PC-3 (cell line): ENCODE results near the gene TMEM44. TPM values are rescaled to one million over a fixed set of nuclear protein-coding genes. Genes with fewer than 3 reads are reported as not detected.
"Not testable (repeated sequence)": the region's sequence is repeated elsewhere in the genome, so short reads cannot be mapped to it uniquely, and the experiment has no call there.

Source experiments
- ATAC-seq: fragments of 200-7000 bp; cut with Tn5 transposase; 2 replicates; pipeline ENCODE4 v1.9.1; 2020; ENCODE audit warnings: mild to moderate bottlenecking, moderate library complexity
- BruUV-seq: library from RNA; stranded (reverse); fragments of 400-500 nt; replicated peaks from 2 replicates; lab custom pipeline; 2021; lab: Mats Ljungman, UMichigan
- CTCF ChIA-PET: fragments of 300-600 bp; sonication (Branson Sonifier 250); formaldehyde crosslinking; loops from one replicate; lab custom pipeline; 2022; ENCODE audit warnings: antibody characterized with exemption; lab: Charles Lee
- POLR2A ChIA-PET: fragments of 300-600 bp; sonication (Branson Sonifier 250); formaldehyde crosslinking; loops from one replicate; lab custom pipeline; 2022; ENCODE audit warnings: antibody characterized with exemption; ENCODE audit not compliant: unreplicated experiment; lab: Charles Lee
- DNase-seq: peaks from one replicate; pipeline ENCODE4 v3.0.0-alpha.2; 2015
- H2AFZ ChIP-seq: fragments of 300-600 bp; sonication (generic); 2 replicates; pipeline ENCODE4 v1.6.0; 2016; ENCODE audit warnings: antibody characterized with exemption, low read length
- H3F3A ChIP-seq: fragments of 300-600 bp; sonication (generic); one replicate; pipeline ENCODE4 v1.6.0; 2017; ENCODE audit warnings: antibody characterized with exemption, low read length, control low read depth, mild to moderate bottlenecking; ENCODE audit not compliant: unreplicated experiment
- H3K27ac ChIP-seq: fragments of 300-600 bp; sonication (generic); 2 replicates; pipeline ENCODE4 v1.5.1; 2016; ENCODE audit warnings: mild to moderate bottlenecking, low read length
- H3K27me3 ChIP-seq: fragments of 300-600 bp; sonication (generic); 2 replicates; pipeline ENCODE4 v1.6.1; 2016; ENCODE audit warnings: low read length, mixed read lengths
- H3K36me3 ChIP-seq: fragments of 300-600 bp; sonication (generic); 2 replicates; pipeline ENCODE4 v1.6.1; 2016; ENCODE audit warnings: low read depth, mixed run types, low read length, mixed read lengths
- H3K4me1 ChIP-seq: fragments of 300-600 bp; sonication (generic); 2 replicates; pipeline ENCODE4 v1.5.1; 2016; ENCODE audit warnings: low read length; ENCODE audit not compliant: insufficient read depth
- H3K4me2 ChIP-seq: fragments of 300-600 bp; sonication (generic); 2 replicates; pipeline ENCODE4 v1.6.0; 2016; ENCODE audit warnings: low read length
- H3K4me3 ChIP-seq: fragments of 300-600 bp; sonication (generic); 2 replicates; pipeline ENCODE4 v1.5.1; 2016; ENCODE audit warnings: mild to moderate bottlenecking, low read length, mixed read lengths
- H3K79me2 ChIP-seq: fragments of 300-600 bp; sonication (generic); 2 replicates; pipeline ENCODE4 v1.6.1; 2017; ENCODE audit warnings: low read length, mixed read lengths
- H3K9ac ChIP-seq: fragments of 300-600 bp; sonication (generic); 2 replicates; pipeline ENCODE4 v1.6.0; 2016; ENCODE audit warnings: mild to moderate bottlenecking, low read length
- H3K9me2 ChIP-seq: fragments of 300-600 bp; sonication (generic); replicated peaks from 2 replicates; pipeline ENCODE4 v1.6.1; 2016; ENCODE audit warnings: mixed run types, low read length, mixed read lengths
- H3K9me3 ChIP-seq: fragments of 300-600 bp; sonication (generic); 2 replicates; pipeline ENCODE4 v1.6.1; 2016; ENCODE audit warnings: low read length, mixed read lengths
- H4K20me1 ChIP-seq: fragments of 300-600 bp; sonication (generic); 2 replicates; pipeline ENCODE4 v1.6.1; 2016; ENCODE audit warnings: low read length, mixed read lengths
- EZH2 ChIP-seq: fragments of 300-600 bp; sonication (generic); IDR thresholded peaks from one replicate; pipeline ENCODE4 v1.6.1; 2017; ENCODE audit warnings: antibody characterized with exemption, mild to moderate bottlenecking, low read length; ENCODE audit not compliant: unreplicated experiment
- EZH2phosphoT487 ChIP-seq: fragments of 300-600 bp; sonication (generic); IDR thresholded peaks from 2 replicates; pipeline ENCODE4 v1.6.1; 2018; ENCODE audit warnings: mild to moderate bottlenecking, antibody characterized with exemption, low read length, borderline replicate concordance
- intact Hi-C: fragments of 100-400 bp; cut with micrococcal nuclease; formaldehyde crosslinking; loops from 2 replicates; pipeline ENCODE4 v1.9.0; 2023
- total RNA-seq: library from RNA; depleted of rRNA; stranded (reverse); fragments of >200 nt; gene quantifications from 2 replicates; pipeline ENCODE4 v1.2.3, GENCODE V29; 2014
- TF ChIP-seq, protein P1 (sequence below): fragments of 300-600 bp; sonication (generic); conservative IDR thresholded peaks from 2 replicates; pipeline ENCODE4 v1.5.1; 2017; ENCODE audit warnings: antibody characterized with exemption, low read depth, mild to moderate bottlenecking, low read length

TMEM44 gene
- total RNA-seq, 1 experiment from 2014 or later, result 16.6 TPM

DNA sequence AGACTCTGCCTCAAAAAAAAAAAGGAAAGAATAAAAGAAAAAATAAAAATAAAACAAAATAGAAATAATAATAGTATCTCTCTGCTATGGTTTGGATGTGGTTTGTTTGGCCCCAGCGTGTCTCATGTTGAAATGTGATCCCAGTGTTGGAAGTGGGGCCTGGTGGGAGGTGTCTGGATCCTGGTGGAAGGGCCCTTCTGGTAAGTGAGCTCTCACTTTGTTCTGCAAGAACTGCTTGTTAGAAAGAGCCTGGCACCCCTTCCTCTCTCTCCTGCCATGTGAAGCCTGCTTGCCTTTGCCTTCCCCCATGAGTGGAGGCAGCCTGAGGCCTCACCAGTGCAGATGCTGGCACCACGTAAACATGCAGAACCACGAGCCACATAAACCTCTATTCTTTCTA is 26.3 kb downstream of the TMEM44 start:
- no peaks in the 10 kb centered on the region for H3K9me2 ChIP-seq
- no peaks in the 10 kb centered on the region for H3K9me3 ChIP-seq
- no peaks in the 10 kb centered on the region for H4K20me1 ChIP-seq
- ATAC-seq (no peak), DNase-seq (no peak)
- H3K4me3 ChIP-seq, result no peak overlapping the region
- ChIA-PET CTCF (no interaction called here), POLR2A (no interaction called here)
- TF ChIP-seq, protein P1, sequence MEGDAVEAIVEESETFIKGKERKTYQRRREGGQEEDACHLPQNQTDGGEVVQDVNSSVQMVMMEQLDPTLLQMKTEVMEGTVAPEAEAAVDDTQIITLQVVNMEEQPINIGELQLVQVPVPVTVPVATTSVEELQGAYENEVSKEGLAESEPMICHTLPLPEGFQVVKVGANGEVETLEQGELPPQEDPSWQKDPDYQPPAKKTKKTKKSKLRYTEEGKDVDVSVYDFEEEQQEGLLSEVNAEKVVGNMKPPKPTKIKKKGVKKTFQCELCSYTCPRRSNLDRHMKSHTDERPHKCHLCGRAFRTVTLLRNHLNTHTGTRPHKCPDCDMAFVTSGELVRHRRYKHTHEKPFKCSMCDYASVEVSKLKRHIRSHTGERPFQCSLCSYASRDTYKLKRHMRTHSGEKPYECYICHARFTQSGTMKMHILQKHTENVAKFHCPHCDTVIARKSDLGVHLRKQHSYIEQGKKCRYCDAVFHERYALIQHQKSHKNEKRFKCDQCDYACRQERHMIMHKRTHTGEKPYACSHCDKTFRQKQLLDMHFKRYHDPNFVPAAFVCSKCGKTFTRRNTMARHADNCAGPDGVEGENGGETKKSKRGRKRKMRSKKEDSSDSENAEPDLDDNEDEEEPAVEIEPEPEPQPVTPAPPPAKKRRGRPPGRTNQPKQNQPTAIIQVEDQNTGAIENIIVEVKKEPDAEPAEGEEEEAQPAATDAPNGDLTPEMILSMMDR, result no peak
- TF ChIP-seq EZH2 (no peak), EZH2phosphoT487 (no peak)
- no peaks in the 10 kb centered on the region for H3K4me1 ChIP-seq
- intact Hi-C loops, result no loop called here
- H3F3A ChIP-seq, result no peaks in the 10 kb centered on the region
- H3K27ac ChIP-seq, result no peak overlapping the region
- H2AFZ ChIP-seq, result no peak overlapping the region
- H3K27me3 ChIP-seq, result no peaks in the 10 kb centered on the region
- no TSS peak for BruUV-seq
- no peak overlapping the region for H3K9ac ChIP-seq
- no peak overlapping the region for H3K4me2 ChIP-seq
- no peaks in the 10 kb centered on the region for H3K79me2 ChIP-seq
- no peaks in the 10 kb centered on the region for H3K36me3 ChIP-seq

DNA sequence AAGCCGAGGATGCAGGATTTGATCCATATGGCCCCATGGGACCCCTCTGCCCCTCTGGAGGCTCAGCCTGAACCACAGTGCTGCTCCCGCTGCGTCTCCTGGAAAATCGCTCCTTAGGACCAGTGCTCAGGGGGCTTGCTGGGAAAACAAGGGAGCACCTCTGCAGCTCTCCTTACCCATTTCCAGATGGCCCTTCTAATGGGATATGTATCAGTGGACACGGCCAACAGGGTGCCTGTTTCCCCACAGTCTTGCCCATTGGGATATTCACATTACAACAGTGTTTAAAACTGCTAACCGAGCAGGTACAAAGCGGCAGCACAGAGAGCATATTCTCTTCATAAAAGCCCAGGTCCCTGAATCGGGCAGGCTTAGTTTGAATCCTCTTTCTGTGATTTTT is 27.1 kb downstream of the TMEM44 start:
- H2AFZ ChIP-seq, result no peak overlapping the region
- intact Hi-C loops, result no loop called here
- no peak for TF ChIP-seq EZH2phosphoT487
- TF ChIP-seq, protein P1, result no peak
- TF ChIP-seq EZH2, result no peak
- BruUV-seq, result no TSS peak
- POLR2A ChIA-PET, result no interaction called here
- DNase-seq, result no peak
- no peaks in the 10 kb centered on the region for H3K79me2 ChIP-seq
- no peaks in the 10 kb centered on the region for H3K4me1 ChIP-seq
- CTCF ChIA-PET, result no interaction called here
- no peak for ATAC-seq
- H3K27me3 ChIP-seq, result no peaks in the 10 kb centered on the region
- no peaks in the 10 kb centered on the region for H3K9me2 ChIP-seq
- H3K9ac ChIP-seq, result no peak overlapping the region
- no peaks in the 10 kb centered on the region for H3F3A ChIP-seq
- H3K4me3 ChIP-seq, result no peak overlapping the region
- no peaks in the 10 kb centered on the region for H4K20me1 ChIP-seq
- no peak overlapping the region for H3K27ac ChIP-seq
- H3K4me2 ChIP-seq, result no peak overlapping the region
- H3K9me3 ChIP-seq, result no peaks in the 10 kb centered on the region
- no peaks in the 10 kb centered on the region for H3K36me3 ChIP-seq

DNA sequence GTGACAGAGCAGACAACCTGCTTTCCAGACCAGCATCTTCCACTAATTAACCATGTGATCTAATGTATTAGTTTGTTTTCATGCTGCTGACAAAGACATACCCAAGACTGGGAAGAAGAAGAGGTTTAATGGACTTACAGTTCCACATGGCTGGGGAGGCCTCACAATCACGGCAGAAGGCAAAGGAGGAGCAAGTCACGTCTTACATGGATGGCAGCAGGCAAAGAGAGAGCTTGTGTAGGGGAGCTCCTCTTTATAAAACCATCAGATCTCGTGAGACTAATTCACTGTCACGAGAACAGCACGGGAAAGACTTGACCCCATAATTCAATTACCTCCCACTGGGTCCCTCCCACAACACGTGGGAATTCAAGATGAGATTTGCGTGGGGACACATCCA is 27.9 kb downstream of the TMEM44 start:
- H3K9ac ChIP-seq, ATAC-seq, H3K9me2 ChIP-seq, H3K4me1 ChIP-seq, intact Hi-C loops, H3K4me3 ChIP-seq, H3K27me3 ChIP-seq, POLR2A ChIA-PET, H3K27ac ChIP-seq, H3K36me3 ChIP-seq, DNase-seq, H3K4me2 ChIP-seq, H3F3A ChIP-seq, H3K79me2 ChIP-seq, H4K20me1 ChIP-seq, H2AFZ ChIP-seq, BruUV-seq, H3K9me3 ChIP-seq: not testable (repeated sequence)
- CTCF ChIA-PET, result interaction anchor here (0.5 to 0.6 kb wide), 2 partner anchors 28 to 397 kb away, joined by 4 read pairs; no protein-coding TSS in a partner anchor
